ENCODE data around the gene SCN5A.

DNA sequence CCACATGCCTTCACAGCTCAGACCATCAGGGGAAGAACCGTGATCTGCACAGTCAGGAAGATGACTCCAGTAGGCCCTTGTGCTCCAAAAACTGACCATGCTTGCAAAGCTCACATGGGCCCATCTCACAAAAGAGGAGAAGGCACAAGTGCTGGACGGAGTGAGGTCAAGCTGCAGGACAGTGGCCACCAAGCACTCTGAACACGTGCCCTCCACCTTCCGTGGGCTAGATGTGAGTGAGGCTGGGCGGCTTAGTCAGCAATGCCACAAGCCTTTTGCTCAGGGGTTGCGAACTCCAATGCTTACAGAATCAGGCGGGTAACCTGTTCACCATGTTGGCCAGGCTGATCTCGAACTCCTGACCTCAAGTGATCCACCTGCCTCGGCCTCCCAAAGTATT is 70.9 kb downstream of the SCN5A start:
- TF ChIP-seq, protein P1, sequence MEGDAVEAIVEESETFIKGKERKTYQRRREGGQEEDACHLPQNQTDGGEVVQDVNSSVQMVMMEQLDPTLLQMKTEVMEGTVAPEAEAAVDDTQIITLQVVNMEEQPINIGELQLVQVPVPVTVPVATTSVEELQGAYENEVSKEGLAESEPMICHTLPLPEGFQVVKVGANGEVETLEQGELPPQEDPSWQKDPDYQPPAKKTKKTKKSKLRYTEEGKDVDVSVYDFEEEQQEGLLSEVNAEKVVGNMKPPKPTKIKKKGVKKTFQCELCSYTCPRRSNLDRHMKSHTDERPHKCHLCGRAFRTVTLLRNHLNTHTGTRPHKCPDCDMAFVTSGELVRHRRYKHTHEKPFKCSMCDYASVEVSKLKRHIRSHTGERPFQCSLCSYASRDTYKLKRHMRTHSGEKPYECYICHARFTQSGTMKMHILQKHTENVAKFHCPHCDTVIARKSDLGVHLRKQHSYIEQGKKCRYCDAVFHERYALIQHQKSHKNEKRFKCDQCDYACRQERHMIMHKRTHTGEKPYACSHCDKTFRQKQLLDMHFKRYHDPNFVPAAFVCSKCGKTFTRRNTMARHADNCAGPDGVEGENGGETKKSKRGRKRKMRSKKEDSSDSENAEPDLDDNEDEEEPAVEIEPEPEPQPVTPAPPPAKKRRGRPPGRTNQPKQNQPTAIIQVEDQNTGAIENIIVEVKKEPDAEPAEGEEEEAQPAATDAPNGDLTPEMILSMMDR (IDR thresholded peaks at IDR 0.05; ENCODE audit: insufficient read depth, low read depth, low read length), result no peak
- TF ChIP-seq EZH2 (IDR thresholded peaks at IDR 0.05; ENCODE audit: insufficient read depth, low read length), result no peak
